Activated gamma-delta T cell treated with anti-CD3 and anti-CD28 coated beads, Interleukin-2, amount 50 U/mL, for 16 hours (primary cell): ENCODE results near the gene RGS7.
"Not testable (repeated sequence)": the region's sequence is repeated elsewhere in the genome, so short reads cannot be mapped to it uniquely, and the experiment has no call there.

Source experiments
- DNase-seq: peaks from one replicate; pipeline ENCODE4 v3.0.0-alpha.2; 2020; ENCODE audit warnings: low read depth

RGS7 gene

GRCh38 chr1:240912821-240913220 is 444.2 kb downstream of the RGS7 start:
- no peak for DNase-seq

DNA sequence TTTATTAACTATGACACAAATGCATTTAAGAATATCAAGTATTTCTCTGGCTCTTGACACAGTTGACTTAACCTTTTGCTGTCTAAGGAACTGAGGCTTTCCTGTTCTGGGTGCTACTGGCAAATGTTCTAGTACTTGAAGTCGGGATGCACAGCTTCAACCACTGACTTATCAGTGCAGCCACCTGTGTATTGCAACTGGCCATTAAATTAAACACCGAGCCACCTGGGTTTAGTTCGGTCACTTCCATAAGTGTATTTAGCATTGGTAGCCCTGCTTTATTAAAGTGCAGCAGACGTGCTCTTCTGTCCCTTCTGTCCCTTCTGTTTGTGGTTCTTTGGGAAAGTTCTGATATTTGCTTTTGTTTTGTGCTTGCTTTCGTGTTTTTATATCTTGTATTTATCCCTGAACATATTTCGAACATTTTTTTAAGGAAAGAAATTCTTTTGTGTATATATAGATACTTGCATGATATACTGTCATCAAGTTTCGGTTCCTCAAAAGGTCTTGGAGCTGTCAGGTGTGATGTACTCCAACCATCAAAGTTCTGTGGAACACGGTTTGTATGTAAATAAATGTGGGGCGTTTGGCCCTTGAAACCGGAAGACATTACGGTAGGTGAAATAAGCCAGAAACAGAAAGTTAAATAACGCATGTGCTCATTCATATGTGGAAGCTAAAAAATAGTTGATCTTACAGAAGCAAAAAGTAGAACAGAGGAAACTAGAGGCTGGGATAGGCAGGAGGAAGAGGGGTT is 447.1 kb downstream of the RGS7 start:
- no peak for DNase-seq

- DNase-seq = no peak
These were observed 450.5 kb downstream of the RGS7 start for GRCh38 chr1:240906477-240906876.

- no peak for DNase-seq
These were observed 451.7 kb downstream of the RGS7 start for GRCh38 chr1:240905225-240905765.

DNA sequence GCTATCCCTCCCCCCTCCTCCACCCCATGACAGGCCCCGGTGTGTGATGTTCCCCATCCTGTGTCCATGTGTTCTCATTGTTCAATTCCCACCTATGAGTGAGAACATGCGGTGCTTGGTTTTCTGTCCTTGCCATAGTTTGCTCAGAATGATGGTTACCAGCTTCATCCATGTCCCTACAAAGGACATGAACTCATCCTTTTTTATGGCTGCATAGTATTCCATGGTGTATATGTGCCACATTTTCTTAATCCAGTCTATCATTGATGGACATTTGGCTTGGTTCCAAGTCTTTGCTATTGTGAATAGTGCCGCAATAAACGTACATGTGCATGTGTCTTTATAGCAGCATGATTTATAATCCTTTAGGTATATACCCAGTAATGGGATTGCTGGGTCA is 461.6 kb downstream of the RGS7 start:
- DNase-seq = not testable (repeated sequence)

DNA sequence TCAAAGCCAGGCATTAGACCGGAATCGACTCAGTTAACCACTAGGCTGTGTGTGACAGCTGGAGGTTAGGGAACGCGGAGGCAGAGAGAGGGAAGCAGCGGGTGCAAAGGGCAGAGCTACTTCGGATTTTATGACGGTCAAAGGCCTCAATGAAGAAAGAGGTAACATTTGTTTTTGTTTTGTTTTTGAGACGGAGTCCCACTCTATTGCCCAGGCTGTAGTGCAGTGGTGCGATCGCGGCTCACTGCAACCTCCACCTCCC is 468.3 kb downstream of the RGS7 start:
- DNase-seq = no peak

DNA sequence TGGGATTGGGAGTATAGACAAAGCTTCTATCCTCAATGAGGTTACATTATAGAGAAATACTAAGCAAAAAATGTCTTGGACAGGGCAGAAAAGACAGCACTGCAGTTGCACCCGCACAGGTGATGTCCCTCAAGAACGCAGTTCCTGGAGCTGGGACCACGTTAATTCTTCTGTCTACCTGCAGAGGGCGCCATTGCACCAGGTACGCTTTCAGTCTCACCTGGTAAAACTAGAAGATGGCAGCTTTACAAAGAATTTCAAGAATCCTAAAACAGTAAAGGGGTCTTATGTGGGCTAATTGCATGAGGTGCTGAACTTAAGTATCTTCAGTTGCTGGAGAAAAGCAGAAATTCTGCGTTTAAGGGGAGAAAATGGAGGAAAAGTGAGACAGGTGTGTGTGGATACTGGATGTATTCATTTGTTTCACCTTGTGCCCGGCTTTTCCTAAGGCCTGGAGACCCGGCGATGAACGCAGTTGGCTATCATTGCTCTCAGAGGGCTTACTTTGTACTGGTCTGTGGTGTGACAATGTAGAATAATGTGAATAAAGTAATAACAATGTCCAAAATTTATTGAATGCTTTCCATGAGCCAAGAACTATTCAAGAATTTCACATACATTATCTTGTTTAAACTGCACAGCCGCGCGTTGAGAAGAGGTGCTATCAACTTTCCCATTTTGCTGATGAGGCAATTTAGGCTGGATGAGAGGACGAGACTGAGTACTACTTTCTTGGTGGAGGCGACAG is 468.8 kb downstream of the RGS7 start:
- no peak for DNase-seq

GRCh38 chr1:240883490-240883889 is 473.5 kb downstream of the RGS7 start:
- no peak for DNase-seq

GRCh38 chr1:240882656-240883308 is 474.2 kb downstream of the RGS7 start:
- DNase-seq = not testable (repeated sequence)

- no peak for DNase-seq
These were observed 478.4 kb downstream of the RGS7 start for GRCh38 chr1:240878631-240879030.

GRCh38 chr1:240877605-240878004 is 479.4 kb downstream of the RGS7 start:
- DNase-seq = no peak

DNA sequence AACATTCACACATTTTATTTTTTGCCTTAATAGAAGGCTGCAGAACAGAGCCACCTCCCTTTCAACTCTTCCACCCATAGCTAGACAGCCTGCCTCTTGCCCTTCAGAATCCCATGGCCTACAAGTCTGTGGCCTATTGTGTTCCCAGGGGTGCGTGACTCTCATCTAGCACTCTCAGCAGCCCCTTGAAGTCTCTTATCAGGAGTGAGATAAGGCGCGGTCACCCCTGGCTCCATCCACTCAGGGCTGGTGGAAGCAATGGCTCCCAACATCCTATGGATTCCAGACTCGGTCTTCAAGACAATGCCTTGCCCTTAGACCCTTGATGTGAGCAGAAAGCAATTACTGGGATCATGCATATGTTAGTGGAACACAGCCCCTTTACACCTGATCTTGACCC is 480.9 kb downstream of the RGS7 start:
- no peak for DNase-seq

- DNase-seq = no peak
These were observed 487.9 kb downstream of the RGS7 start for GRCh38 chr1:240869071-240869470.

DNA sequence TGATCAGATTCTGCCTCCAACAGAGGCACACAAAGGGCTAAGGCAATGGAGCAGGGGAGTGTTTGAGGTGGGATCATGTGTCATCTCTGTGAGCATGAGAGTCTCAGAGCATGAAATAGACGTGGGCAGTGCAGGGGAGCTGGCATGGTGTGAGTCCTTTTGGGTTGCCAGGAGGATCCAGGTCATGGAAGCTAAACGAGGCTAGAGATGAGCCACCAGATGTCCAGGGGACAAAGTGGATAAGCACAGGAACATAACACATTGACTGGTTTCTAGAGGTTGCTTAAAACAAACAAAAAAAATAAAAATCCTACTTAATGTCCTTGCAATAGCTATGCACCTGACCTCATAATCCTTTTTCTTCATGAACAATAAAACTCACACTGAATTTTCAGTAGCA is 490.3 kb downstream of the RGS7 start:
- DNase-seq = no peak

- DNase-seq = no peak
These were observed 497.0 kb downstream of the RGS7 start for GRCh38 chr1:240860023-240860422.

DNA sequence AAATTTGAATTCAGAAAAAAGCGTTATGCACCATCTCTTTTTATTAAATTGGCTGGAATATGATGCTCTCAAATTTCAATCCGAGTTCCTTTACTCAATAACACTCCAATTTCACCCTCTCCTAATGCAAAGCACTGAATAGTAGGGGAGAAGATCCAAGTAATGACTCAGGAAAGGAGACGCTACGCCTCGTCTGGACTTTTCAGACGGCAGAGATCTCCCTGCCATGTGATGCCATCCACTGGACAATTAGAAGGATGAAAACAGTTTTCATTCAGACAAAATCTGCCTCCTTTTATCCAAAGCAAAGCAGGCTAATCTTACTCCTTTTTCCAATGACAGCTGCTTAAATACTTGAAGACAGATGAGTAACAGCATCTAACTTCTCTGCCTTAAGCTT is 502.6 kb downstream of the RGS7 start:
- no peak for DNase-seq

GRCh38 chr1:240847325-240847724 is 509.7 kb downstream of the RGS7 start:
- no peak for DNase-seq

- DNase-seq = no peak
These were observed 512.5 kb downstream of the RGS7 start for GRCh38 chr1:240844486-240844885.

- DNase-seq = no peak
These were observed 513.2 kb downstream of the RGS7 start for GRCh38 chr1:240843798-240844197.

- no peak for DNase-seq
These were observed 520.7 kb downstream of the RGS7 start for GRCh38 chr1:240836271-240836670.

- no peak for DNase-seq
These were observed 521.7 kb downstream of the RGS7 start for GRCh38 chr1:240835291-240835690.

- DNase-seq = no peak
These were observed 523.9 kb downstream of the RGS7 start for GRCh38 chr1:240833075-240833474.

DNA sequence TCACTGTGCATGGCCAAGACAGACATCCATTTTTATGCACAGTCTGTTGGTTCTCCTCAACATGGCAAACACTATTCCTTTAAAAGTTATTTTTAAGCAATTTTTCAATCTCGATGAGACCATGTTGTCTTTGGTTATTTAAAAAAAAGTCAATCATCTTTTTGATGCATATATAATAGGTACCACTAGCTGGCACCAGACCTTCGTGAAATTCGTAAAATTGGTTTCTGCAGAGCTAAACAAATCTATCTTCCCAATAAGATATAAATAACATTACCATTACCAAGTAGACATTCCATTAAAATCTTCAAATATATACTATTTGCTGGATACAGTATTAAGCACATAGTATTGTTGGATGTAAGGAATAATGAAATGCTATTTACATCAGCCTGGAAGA is 525.1 kb downstream of the RGS7 start:
- DNase-seq = no peak
